Raji (cell line): ENCODE measurements around the gene B4GALT4.

Experiments
- POLR2A ChIP-seq: IDR thresholded peaks from 2 replicates; pipeline ENCODE4 v1.6.1; 2011; ENCODE audit warnings: low read depth, low read length, control low read depth; ENCODE audit not compliant: insufficient read depth

Gene B4GALT4

DNA sequence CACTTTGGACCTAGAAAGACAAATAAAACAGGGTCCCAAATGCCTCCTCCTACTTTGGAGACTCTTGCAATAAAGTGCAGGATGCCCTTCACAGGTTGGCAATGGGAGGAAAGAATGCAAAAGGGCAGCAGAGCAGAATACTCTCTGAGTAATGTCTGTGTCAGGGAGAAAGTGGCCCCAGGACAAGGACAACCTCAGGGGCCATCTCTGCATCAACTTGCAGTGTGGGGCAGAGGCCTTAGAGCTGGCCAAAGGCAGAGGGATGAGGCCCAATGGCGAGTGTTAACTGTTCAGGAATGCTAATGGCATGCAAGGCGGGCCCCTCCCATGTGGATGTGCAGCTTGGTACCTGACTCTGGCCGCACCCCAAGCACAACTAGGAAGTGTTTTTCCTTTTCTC is 58.9 kb downstream of the B4GALT4 start:
- TF ChIP-seq POLR2A: no peak

DNA sequence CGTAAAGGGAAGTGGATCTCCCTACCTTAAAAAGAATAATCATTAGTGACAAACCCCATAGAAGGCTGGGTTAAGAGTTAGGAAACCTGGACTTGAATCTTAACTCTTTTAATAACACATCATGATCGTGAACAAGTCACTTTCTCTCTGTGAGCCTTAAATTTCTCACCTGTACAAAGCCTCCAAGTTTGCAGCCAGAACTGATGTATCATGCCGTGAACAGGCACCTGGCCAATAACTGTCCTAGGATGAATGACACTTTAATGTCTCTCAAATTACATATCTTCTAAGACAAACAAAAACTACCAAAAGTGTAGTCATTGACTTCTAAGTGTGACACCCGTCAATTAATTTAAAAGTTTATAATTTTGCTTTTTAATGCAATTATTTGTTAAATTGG is 63.4 kb downstream of the B4GALT4 start:
- no peak for TF ChIP-seq POLR2A

DNA sequence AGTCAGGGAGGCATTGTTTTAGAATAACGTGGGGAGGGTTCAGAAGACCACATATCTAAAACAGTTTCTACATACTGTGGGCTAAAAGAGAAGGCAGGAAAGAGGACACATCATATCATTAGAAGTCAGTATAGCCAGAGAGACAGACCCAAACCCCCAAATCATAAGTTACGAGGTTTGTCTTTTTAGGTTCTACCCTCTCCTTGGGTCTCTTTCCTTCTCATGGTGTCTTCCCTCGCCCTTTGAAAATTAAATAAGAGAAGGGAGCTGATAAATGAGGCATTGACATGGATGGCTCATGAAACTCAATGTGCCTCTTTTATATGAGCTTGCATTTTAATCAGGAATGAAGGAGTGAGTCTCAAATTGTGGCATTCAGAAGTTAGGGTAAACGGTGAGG is 63.9 kb downstream of the B4GALT4 start:
- no peak for TF ChIP-seq POLR2A

DNA sequence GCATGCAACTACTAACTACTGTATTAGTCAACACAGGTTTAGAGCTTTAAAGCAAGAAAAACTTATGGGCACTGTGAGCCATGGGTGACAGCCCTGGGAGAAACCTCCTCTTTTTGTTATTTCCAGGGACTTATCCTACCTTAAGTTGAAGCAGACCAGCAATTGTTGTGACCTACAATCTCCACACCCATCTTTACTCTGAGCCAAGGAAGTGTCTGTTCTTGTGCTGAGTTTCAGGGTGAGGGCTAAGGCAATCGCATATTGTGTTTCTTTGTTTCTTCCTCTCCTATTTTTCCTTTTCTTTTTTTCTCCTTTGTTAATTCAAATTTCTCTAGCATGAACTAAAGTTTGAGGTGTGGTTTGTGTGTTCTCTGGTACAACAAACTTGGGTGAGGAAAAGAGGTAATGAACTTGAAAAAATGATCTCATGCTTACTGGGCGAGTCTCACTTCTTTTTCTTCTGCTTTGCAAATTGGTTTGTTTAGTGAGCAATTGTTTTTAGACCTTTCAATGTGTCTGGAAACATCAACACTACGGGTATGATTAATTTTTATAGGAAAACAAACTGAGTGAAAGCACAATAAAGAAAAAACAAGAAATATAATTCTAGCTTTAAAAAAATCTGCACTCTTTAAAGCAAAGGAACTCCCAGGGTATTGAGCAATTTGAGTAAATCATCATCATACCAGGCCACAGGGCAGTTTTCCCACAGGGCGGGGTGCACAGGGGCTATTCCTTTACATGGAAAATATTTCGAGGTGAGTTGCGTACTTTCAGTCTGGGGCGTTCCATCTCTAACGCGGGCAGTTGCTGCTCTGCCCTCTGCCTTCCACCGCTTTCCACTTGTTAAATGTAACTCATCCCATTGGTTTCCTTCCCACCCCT is 64.6 kb downstream of the B4GALT4 start:
- no peak for TF ChIP-seq POLR2A

DNA sequence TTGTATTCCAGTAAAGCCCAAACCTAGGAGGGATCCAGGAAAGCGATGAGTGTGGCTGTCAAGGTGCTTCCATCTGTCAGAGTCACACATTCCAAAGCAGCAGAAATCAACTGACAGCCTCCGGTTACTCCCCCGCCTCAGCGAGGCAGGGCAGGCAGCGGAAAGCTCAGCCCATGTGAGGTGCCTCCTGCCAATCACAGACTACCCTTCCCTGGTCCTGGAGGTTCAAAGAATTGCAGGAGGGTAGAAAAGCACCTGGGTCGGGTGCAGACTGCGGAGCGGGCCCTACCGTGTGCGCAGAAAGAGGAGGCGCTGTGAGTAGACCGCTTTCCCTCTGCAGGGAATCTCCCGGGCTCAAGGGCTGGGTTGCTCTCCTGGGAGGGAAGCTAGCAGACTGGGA is 67.4 kb downstream of the B4GALT4 start, which contains the start of gene UPK1B:
Gene UPK1B, plus strand, starts transcription at position 274 of the 400 bp plus-strand sequence. CDS start 13,144 bp downstream, outside the sequence.
- no peak for TF ChIP-seq POLR2A

DNA sequence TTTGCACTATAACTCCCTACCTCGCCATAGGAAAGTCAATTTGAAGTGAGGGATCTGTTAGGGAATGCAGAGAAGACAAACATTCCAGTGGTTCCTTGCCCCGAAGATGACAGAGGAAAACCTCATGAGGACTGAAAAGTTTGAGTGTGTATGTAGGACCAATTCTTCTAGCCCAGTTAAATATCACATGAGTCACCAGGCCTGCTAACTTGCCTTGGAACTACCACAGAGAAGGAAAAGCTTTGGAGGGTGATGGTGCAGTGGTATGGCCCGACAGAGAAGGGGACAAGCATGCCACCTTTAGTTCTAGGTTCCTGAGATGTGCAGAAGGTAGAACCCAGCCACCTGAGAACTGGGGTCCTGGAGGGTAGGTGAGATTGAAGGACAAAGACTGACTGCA is 69.9 kb downstream of the B4GALT4 start:
- no peak for TF ChIP-seq POLR2A
